HG02938 (cell line): Measurements from ENCODE around the gene ZCCHC4.
"Not testable (repeated sequence)": the region's sequence is repeated elsewhere in the genome, so short reads cannot be mapped to it uniquely, and the experiment has no call there.

Experiments used
- ATAC-seq: cut with Tn5 transposase; IDR thresholded peaks from one replicate; pipeline ENCODE4 v1.9.1; 2021; ENCODE audit warnings: mild to moderate bottlenecking, moderate library complexity; ENCODE audit not compliant: unreplicated experiment

The ZCCHC4 gene

DNA sequence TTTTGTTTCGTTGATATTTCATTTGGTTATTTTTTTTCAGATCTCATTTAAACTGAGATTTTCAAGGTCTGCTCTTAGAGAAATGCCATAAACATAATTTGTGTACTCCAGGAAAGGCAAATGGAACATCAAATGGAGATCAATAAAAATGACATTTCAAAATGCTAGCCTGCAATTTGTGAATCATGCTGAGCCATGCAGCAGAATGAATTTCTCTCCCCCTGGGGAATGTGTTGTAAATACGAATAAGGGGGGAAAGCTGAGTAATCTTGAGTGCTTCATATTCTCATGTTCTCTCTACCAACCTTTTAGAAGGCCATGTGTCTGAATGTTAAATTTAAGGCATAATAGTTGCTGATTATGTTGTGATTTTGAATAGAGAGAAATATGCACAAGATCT lies 7.8 kb downstream of the ZCCHC4 start:
- no peak for ATAC-seq

DNA sequence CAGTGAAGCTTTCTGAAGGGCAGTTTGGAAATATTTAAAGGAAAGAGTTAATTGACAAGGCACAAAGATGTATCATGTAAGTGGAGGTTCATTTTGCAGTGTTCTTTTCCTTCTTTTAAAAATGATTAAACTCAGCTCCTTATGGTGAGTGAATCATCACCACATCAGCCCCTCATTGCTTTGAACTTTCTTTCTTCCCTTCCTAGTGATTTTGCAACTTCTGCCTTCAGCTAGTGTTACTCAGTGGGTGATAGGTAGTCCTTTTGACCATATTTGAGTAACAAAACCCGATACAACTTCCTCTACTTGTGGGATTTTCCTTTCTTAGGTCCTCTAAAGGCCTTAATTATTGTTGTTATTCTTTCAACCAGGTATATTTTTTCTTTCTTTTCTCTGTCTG lies 8.2 kb downstream of the ZCCHC4 start:
- ATAC-seq: no peak

DNA sequence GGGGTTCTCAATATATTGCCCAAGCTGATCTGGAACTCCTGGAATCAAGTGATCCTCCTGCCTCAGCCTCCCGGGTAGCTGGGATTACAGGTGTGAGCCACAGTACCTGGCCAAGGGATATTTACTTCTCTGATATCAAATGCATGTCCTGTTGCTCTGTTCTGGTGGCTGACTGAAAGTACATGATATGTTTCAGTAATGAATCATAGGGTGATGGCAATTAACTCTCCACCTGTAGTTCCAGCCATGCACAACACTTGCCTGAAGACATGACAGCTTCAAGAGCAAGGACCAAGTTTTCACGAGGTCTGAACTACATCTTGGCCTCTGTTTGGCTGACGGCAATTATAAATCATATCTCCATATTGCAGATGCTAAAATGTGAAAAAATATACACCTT lies 9.1 kb downstream of the ZCCHC4 start:
- no peak for ATAC-seq

DNA sequence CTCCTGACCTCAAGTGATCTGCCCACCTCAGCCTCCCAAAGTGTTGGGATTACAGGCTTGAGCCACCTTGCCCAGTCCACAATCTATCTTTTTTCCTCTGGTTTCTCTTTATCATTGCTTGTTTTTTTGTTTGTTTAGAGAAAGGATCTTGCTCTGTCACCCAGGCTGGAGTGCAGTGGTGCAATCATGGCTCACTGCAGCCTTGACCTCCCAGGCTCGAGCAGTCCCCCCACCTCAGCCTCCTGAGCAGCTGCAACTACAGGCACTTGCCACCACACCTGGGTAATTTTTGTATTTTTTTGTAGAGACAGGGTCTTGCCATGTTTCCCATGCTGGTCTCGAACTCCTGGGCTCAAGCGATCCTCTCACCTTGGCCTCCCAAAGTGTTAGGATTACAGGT lies 15.9 kb downstream of the ZCCHC4 start:
- ATAC-seq: not testable (repeated sequence)

DNA sequence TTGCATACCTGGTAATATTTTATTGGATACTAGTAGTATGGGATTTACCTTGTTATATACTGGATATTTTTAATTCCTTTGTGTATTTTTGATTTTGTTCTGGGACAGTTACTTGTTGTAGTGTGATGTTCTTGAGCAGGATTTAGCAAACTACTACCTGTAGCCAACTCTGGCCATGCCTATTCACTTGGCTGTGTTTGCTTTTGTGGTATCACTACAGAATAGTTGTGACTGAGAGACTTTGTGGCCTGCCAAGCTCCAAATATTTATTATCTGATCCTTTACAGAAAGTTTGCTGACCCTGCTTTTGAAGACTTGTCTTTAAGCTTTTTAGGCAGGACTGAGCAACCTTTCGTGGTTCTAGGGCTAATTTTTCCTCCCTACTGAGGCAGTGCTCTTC lies 17.8 kb downstream of the ZCCHC4 start:
- ATAC-seq: no peak

DNA sequence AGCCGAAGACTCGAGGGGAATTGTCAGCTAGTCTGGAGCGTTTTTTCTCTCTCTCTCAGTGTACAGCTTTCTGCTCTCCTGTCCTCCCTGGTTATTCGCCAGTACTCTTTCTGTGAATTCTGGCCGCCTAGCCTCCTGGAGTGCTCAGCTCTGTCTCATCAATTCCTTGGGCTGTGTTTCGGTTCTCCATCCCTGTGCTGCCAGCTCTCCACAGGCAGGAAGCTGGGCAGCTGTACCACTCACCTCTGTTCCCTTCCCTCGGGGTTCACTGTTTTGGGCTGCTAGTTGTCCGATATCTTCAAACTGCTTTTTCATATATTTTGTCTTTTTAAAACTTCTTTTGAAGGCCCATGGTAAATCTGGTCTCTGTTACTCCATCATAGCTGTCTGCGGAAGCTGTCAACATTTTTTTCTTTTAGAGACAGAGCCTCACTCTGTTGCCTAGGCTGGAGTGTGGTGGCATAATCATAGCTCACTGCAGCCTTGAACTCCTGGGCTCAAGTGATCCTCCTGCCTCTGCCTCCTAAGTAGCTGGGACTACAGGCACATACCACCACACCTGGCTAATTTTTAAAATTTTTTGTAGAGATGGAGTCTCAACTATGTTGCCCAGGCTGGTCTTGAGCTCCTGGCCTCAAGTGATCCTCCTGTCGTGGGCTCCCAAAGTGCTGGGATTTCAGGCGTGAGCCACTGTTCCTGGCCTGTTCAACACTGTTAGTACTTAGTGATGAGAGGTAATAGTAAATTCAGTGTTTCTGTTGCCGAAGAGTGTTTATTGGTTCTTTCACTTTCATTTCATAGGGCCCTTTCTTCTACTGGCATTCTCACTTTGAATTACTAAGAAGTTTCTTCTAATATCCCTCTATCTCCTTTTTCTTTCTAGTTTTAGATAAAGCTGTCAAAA lies 18.6 kb downstream of the ZCCHC4 start:
- ATAC-seq: peak; percentile 86

DNA sequence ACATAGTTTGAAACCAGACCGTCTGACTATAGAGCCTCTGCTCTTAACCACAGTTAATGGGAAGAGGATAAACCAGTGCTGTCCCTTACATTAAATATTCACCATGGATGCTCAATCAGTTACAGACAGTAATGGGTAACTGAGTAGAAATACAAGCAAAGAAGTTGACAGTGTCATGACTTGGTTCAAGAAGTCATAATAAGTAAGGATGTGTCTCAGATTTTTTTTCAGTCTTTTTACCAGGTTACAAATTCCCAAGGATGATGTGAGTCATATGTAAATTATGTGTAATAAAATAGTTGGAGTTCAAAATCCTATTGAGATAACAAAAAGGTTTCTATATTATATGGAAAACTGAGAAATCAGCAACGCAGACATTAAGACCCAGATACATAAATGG lies 31.1 kb downstream of the ZCCHC4 start:
- no peak for ATAC-seq

DNA sequence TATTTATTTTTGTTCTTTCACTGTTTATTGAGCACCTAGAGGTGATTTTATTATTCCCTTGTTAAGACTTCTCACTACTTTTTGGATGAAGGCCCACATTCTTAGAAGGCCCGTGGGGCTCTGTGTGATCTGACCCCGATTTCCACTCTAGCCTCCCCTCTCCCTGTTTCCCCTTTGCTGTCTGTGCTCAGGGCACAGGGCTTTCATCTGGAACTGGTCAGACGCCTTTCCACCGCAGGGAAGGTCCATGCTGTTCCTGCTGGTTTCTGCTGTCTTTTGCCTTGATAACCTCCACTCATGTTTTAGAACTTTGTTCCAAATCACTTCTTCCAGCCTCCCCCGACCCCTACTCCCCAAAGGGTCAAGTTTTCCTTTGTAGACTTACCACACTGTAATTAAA lies 33.2 kb downstream of the ZCCHC4 start:
- ATAC-seq: no peak

DNA sequence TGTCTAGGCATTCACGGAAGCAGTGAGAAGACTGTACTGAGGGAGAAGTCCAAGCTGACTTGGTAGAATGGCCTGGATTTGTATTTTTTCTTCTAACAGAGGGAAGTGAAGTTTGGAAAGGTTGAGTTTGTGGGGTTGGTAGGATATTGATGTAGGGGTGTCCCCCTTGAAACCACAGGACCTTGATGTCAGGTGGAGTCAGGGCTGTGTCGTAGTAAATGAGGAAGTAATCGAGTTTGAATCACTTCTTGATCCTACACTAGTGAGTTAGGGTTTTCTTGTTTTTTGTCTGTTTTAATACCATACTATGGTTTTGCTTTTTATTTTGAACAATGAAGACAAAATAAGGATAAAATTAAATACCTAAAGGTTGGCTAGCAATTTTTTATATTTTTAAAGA lies 34.3 kb downstream of the ZCCHC4 start:
- peak; percentile 85 for ATAC-seq

DNA sequence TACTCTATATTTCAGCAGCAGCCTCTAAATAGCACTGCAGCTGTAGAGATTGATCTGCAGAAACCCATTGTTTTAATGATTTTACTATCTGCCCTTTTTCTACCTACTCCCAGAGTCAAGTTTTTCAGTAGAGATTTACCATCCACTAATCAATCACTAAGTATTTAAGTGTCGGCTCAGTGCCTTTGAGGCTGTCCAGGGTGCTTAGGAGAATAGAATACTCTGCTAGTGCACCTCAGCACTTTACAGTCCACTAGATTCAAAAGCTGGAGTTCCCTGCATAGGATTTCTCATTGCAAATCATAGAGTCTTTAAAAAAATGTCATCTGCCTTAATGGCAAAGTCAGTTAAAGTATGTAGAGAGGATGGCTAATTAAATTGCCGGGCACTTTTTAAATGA lies 34.9 kb downstream of the ZCCHC4 start:
- ATAC-seq: no peak

DNA sequence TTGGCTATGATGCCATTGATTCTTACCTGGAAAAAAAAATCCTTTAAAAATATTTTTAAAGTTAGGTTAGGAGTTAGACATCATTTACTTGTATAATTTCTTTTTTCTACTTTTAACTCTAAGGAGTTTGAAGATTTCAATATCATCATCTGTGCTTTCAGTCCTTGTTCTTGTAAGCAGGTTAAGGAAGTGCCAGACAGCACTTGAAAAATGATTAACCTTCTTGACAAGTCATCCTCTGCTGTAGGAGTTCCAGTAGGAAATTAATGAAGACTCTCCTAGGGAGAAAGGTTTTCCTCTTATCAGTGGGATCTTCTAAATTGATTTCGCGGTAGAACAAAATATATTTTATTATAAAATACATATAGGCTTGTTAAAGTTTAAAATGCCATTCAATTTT lies 35.4 kb downstream of the ZCCHC4 start:
- ATAC-seq: no peak

DNA sequence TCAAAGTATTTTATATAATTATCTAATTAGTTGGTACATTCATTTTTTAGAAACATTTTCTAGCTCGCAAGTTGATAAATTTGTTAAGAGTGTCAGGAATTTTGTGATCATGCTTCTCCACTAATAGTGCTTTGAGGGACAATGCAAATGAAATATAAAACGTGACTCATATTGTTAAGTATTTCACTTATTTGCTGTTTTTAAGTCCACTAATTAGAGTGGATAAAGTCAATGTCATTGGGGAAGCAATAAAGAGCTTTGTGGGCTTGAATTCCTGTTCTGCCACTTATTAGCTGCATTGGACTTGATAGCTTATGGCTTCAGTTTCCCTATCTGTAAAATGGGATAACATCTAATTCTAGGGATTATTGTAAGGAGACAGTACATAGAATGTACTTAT lies 38.0 kb downstream of the ZCCHC4 start:
- ATAC-seq: no peak

DNA sequence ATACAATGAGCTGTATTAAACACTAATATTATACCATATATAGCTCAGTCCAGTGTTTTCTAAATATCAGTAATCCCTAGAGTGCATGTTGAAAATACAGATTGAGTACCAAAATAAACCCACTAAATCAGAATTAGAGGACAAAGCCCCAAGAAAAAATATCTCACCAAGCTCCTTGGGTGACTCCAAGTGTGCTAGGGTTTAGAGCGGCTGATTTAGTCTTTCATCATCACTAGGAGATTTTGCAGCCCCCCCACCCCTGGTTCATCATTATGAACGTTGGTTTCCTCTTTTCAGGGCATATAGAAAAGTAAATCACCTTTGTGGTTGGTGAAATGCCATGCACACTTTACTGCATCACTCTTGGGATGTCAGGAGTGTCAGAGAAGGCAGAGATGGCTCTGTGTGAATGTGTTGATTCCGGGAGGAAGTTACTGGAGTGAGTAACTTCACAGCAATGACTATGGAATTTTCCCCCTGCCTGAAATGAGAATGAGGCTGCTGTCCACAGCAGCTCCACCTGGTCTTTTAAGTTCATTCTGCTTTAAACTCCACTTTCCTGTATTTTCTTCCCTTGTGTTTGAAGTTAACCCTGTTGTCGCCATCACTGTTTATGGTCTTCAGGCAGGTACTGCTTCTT lies 39.3 kb downstream of the ZCCHC4 start:
- no peak for ATAC-seq

DNA sequence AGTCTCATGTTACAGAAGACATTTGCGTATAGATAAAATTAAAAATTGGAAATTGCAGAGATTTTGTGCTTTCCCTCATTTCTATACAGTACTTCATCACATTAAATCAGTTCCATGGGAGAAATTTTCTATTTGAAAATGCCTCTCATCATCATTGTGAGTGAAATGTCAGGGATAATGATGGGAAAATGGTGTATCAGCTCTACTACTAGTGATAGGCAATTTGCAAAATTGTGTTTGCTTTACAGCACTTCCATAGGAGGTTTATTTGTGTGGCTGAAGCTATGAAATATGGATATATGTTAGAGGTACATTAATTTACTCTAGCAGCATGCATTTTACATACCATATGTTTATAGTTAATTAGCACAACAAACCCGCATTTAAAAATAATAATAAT lies 43.5 kb downstream of the ZCCHC4 start:
- no peak for ATAC-seq

DNA sequence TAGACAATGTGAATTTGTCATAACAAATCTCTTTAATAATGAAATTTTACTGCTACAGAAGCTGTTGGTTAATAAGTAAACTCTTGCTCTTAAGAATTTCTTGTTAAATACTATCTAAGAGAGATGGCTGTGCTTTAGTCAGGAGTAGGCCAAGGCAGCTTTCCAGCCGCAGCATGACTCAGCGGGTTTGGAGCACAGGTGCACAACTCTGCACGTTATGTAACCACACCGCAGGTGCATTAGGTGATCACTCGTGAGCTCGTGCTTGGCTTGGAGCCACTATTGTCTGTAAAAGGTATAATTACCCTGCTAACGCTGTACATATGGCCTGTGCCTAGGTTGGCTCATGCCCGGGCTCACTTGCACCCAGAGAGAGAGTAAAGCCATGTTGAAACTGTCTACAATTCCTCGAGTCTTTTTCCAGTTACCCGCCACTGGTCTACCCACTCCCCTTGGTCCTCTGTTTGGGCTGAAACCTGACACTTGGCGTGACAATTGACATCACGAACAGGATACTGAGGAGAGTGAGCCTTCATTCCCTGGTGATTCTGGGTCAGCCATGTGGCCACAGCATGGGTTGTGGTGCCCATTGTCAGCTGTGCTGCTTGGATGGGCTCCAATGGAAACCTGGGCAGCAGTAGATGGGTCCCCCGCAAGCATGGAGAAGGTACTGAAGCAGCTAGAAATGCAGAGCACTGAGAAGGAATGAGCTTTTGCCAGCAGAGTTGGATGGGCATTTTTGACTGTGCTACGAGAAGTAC lies 46.1 kb downstream of the ZCCHC4 start:
- ATAC-seq: no peak

DNA sequence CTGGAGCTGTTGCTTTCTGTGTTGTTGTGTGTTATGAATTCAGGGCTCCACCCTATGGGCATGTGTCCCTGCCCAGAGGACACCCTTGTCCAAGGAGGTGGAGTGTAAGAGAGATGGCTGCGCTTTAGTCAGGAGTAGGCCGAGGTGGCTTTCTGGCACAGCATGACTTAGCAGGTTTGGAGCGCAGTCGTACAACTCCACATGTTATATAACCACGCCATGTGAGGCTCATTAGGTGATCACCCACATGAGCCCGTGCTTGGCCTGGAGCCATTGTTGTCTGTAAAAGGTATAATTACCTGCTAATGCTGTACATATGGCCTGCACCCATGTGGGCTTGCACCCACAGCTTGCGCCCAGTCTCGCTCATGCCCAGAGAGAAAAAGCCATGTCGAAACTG lies 48.7 kb downstream of the ZCCHC4 start:
- no peak for ATAC-seq

DNA sequence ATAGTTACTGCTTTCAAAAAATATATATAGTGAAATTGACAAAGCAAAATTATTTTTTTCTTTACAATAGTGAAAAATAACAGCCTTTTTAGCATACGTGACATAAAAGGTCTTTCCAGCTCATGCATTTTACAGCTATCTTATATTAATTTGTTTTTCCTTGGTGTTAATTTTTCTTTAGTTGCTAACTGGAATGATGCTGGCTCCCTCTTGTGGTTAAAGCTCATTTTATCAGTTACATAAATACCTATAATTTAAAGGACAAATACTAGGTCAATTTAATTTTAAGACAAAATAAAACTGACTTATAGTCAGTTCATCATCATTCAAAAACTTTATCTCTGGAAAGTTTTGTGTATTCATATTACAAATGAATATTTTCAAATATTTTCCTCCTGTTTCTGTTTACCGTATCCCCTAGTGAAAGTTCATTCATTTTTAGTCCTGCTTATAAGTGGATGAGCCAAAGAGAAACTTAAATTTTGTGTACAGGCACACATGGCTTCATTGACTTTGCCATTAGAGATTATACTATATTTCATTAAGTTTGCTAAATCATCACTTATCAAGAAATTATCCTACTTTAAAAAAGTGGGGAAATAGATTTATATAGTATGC lies 54.5 kb downstream of the ZCCHC4 start:
- no peak for ATAC-seq

DNA sequence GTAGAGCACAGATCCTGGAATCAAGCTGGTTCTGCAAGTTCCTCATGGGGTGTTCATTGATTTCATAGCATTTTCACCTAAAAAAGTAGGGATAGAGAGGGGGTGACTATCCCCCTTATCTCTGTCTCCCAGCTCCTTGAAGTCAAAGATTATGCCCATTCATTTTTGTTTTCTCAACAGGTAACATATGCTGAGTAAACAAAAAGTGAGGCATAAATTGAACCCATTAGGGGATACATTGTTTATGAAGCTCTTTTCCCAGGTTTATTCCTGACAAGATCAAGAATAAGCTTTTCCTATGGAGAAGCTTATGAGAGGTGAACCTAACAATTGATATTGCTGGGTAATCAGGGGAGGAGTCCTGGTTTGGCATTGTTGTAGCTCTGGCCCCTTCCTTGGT lies 55.3 kb downstream of the ZCCHC4 start:
- ATAC-seq: no peak

DNA sequence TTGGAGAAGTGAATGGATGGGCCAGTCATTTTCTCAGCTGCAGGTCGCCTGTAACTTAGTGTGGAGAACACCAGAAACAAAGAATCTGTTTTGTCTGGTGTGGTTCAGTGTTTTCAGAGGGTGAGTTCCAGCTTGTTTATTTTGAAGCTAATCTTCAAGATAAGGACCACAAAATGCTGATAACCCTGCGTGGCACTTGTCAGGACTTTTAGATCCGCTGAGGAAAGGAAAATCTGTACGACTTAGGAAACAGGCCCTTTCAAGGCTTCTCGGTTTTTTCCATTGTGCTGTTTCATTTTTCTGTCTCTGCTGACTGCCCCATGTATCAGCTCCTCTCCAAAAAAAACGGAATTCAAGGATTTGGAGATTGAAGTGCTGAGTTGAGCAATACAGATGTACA lies 55.7 kb downstream of the ZCCHC4 start:
- ATAC-seq: no peak

DNA sequence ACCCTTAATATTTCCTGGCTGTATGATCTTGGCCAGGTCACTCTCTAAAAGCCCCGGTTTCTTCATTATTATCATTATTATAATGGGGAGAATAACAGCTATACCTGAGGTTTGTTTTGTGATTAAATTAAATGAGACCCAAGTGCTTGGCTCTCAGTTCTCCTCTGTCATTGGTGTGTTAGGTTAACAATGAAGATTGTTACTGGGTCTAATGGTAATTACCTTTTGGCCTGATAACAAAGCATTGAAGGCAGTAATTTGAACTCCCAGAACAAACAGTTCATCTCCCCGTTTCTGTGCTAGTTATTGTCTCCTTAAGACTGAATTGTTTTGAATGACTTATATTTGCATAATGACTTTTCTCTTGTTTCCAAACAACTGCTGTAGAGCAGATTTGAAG lies 57.7 kb downstream of the ZCCHC4 start:
- no peak for ATAC-seq

DNA sequence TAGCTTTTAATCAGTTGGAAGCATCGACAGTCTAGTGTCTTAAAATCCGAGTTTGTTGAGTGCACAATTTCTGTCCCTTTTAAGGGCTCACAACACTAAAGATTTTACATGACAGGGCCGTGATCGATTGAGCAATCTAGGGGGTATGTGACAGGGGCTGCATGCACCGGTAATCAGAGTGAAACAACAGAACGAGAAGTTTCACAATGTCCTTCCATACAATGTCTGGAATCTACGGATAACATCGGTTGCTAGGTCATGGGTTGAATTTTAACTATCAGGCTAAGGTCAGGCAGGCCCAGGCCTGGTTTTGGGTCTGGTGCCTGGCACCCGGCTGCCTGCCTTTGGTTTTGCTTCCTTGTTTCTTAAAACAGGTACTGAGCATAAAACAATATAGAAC lies 60.0 kb downstream of the ZCCHC4 start:
- ATAC-seq: not testable (repeated sequence)
